Measurements from ENCODE around the gene PIK3CB. TPM values are rescaled to one million over a fixed set of nuclear protein-coding genes. Genes with fewer than 3 reads are reported as not detected.

The PIK3CB gene
- total RNA-seq, 1 experiment from 2014 or later: 29.7 TPM

DNA sequence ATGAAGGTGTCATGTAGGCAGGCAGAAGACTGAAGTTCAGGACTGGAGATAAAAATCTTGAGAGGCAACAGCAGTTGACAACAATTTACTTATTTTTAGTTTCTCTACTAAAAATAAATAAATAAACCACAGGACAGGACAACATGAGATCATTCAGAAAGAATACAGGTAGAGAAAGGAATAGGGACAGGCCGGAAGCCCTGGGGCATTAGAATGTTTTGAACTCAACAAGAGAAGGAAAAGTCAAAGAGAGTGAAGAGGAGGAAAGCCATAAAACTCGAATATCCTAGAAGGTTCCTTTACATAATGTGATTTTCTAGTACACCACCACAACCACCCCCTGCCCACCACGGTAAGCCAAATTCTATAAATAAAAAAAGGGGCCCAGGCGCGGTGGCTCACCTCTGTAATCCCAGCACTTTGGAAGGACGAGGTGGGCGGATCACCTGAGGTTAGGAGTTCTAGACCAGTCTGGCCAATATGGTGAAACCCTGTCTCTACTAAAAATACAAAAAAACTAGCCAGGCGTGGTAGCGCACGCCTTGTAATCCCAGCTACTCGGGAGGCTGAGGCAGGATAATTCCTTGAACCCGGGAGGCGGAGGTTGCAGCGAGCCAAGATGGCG, 4.7 kb downstream of the PIK3CB start:
- Histone ChIP-seq H3K9me3 (no peaks in the 10 kb centered on the region), H3K4me1 (peaks cover 5% of the 10 kb centered on the region), H3K27me3 (replicated peaks; ENCODE audit: control insufficient read depth, insufficient read depth, low read length) (no peaks in the 10 kb centered on the region), H3K4me3 (ENCODE audit: low read depth, low read length) (no peak overlapping the region), H3K36me3 (ENCODE audit: control insufficient read depth, insufficient read depth, low read length) (peaks cover 2% of the 10 kb centered on the region; the same call in 1 of the 2 replicates)
- no peaks in the 10 kb centered on the region for H3K9me3 Mint-ChIP-seq (ENCODE audit: unreplicated experiment)
- TF ChIP-seq, protein P1, sequence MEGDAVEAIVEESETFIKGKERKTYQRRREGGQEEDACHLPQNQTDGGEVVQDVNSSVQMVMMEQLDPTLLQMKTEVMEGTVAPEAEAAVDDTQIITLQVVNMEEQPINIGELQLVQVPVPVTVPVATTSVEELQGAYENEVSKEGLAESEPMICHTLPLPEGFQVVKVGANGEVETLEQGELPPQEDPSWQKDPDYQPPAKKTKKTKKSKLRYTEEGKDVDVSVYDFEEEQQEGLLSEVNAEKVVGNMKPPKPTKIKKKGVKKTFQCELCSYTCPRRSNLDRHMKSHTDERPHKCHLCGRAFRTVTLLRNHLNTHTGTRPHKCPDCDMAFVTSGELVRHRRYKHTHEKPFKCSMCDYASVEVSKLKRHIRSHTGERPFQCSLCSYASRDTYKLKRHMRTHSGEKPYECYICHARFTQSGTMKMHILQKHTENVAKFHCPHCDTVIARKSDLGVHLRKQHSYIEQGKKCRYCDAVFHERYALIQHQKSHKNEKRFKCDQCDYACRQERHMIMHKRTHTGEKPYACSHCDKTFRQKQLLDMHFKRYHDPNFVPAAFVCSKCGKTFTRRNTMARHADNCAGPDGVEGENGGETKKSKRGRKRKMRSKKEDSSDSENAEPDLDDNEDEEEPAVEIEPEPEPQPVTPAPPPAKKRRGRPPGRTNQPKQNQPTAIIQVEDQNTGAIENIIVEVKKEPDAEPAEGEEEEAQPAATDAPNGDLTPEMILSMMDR (IDR thresholded peaks at IDR 0.05; ENCODE audit: insufficient read depth in 1 of 2, low read depth in 1 of 2, low read length in 1 of 2, severe bottlenecking in 1 of 2, unreplicated experiment in 1 of 2): no peak
- BruUV-seq (replicated peaks): no TSS peak
- no peak overlapping the region for H3K4me3 Mint-ChIP-seq (ENCODE audit: unreplicated experiment)
- POLR2A ChIA-PET: no interaction called here
- no peaks in the 10 kb centered on the region for H3K27me3 Mint-ChIP-seq (ENCODE audit: insufficient read depth, unreplicated experiment)
- no peak for DNase-seq
- H3K4me1 Mint-ChIP-seq (ENCODE audit: low read depth, unreplicated experiment): peaks cover 10% of the 10 kb centered on the region
- peaks cover 30% of the 10 kb centered on the region for H3K36me3 Mint-ChIP-seq (ENCODE audit: insufficient read depth, unreplicated experiment)
- CTCF ChIA-PET: no interaction called here
- H3K27ac Mint-ChIP-seq (ENCODE audit: unreplicated experiment): no peak overlapping the region
- intact Hi-C loops (cut with micrococcal nuclease; ENCODE audit: unreplicated experiment): no loop called here

DNA sequence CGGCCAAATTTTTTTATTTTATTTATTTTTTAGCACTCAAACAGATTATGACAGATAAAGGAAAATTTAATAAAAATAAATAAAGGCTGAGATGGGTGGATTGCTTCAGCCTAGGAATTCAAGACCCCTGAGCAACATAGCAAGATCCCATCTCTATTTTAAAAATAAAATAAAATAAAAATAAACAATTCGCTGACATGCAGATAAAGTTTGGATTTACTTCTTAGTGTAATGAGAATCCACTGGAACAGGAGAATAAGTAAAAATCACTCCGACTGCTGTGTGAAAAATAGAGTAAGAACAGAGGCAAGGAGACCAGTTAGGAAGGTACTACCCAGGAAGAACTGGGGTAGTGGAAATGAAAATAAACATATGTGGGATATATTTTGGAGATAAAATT, 5.6 kb downstream of the PIK3CB start:
- Histone ChIP-seq H3K9me3 (no peaks in the 10 kb centered on the region), H3K36me3 (ENCODE audit: control insufficient read depth, insufficient read depth, low read length) (peaks cover 2% of the 10 kb centered on the region; the same call in 1 of the 2 replicates), H3K27me3 (replicated peaks; ENCODE audit: control insufficient read depth, insufficient read depth, low read length) (no peaks in the 10 kb centered on the region), H3K4me1 (peaks cover 14% of the 10 kb centered on the region), H3K4me3 (ENCODE audit: low read depth, low read length) (no peak overlapping the region)
- TF ChIP-seq, protein P1 (IDR thresholded peaks at IDR 0.05; ENCODE audit: insufficient read depth in 1 of 2, low read depth in 1 of 2, low read length in 1 of 2, severe bottlenecking in 1 of 2, unreplicated experiment in 1 of 2): no peak
- no TSS peak for BruUV-seq (replicated peaks)
- Mint-ChIP-seq H3K27me3 (ENCODE audit: insufficient read depth, unreplicated experiment) (no peaks in the 10 kb centered on the region), H3K9me3 (ENCODE audit: unreplicated experiment) (no peaks in the 10 kb centered on the region), H3K4me3 (ENCODE audit: unreplicated experiment) (no peak overlapping the region), H3K27ac (ENCODE audit: unreplicated experiment) (peak overlapping the region; percentile 41), H3K4me1 (ENCODE audit: low read depth, unreplicated experiment) (peaks cover 17% of the 10 kb centered on the region), H3K36me3 (ENCODE audit: insufficient read depth, unreplicated experiment) (peaks cover 32% of the 10 kb centered on the region)
- intact Hi-C loops (cut with micrococcal nuclease; ENCODE audit: unreplicated experiment): no loop called here
- ChIA-PET CTCF (no interaction called here), POLR2A (no interaction called here)
- no peak for DNase-seq

DNA sequence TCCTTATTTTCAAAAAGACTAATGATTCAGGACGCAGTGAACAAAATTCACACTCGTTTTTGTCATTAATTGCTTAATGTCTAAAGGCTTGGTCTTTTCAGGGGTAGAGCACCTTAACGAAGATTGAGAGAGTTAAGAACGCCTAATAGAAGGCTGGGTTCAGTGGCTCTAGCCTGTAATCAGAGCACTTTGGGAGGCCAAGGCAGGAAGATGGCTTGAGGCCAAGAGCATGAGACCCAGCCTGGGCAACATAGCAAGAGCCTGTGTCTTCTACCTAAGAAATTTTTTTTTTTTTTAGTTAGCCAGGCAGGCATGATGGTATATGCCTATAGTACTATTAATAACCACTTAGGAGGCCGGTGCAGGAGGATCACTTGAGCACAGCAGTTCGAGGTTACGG, 7.5 kb downstream of the PIK3CB start:
- Mint-ChIP-seq H3K27me3 (ENCODE audit: insufficient read depth, unreplicated experiment) (no peaks in the 10 kb centered on the region), H3K36me3 (ENCODE audit: insufficient read depth, unreplicated experiment) (peaks cover 29% of the 10 kb centered on the region), H3K4me1 (ENCODE audit: low read depth, unreplicated experiment) (peaks cover 18% of the 10 kb centered on the region), H3K4me3 (ENCODE audit: unreplicated experiment) (no peak overlapping the region), H3K9me3 (ENCODE audit: unreplicated experiment) (no peaks in the 10 kb centered on the region), H3K27ac (ENCODE audit: unreplicated experiment) (no peak overlapping the region)
- no peak overlapping the region for H3K4me3 ChIP-seq (ENCODE audit: low read depth, low read length)
- no peaks in the 10 kb centered on the region for H3K27me3 ChIP-seq (replicated peaks; ENCODE audit: control insufficient read depth, insufficient read depth, low read length)
- H3K4me1 ChIP-seq: peaks cover 27% of the 10 kb centered on the region
- BruUV-seq (replicated peaks): no TSS peak
- intact Hi-C loops (cut with micrococcal nuclease; ENCODE audit: unreplicated experiment): no loop called here
- DNase-seq: no peak
- ChIA-PET POLR2A (no interaction called here), CTCF (no interaction called here)
- H3K36me3 ChIP-seq (ENCODE audit: control insufficient read depth, insufficient read depth, low read length): peaks cover 2% of the 10 kb centered on the region; the same call in 1 of the 2 replicates
- no peaks in the 10 kb centered on the region for H3K9me3 ChIP-seq
- TF ChIP-seq, protein P1 (IDR thresholded peaks at IDR 0.05; ENCODE audit: insufficient read depth in 1 of 2, low read depth in 1 of 2, low read length in 1 of 2, severe bottlenecking in 1 of 2, unreplicated experiment in 1 of 2): no peak
